Right forelimb (tissue), 1 donor: ENCODE results near the gene MORN4.
"Not testable (repeated sequence)": the region's sequence is repeated elsewhere in the genome, so short reads cannot be mapped to it uniquely, and the experiment has no call there.

Source experiments
- DNase-seq: peaks from one replicate; pipeline ENCODE4 v3.0.0-alpha.2; 2018

Gene MORN4

GRCh38 chr10:97632949-97633884 lies at the start of gene MORN4:
Gene MORN4, minus strand, starts transcription at chr10:97633500. Its CDS starts 13,847 bp downstream, at chr10:97619653.
- peak; percentile 96 for DNase-seq

GRCh38 chr10:97682042-97682441 lies 48.7 kb upstream of the MORN4 start:
- DNase-seq = no peak

- DNase-seq = no peak
These were observed 46.3 kb upstream of the MORN4 start for GRCh38 chr10:97679594-97679993.

GRCh38 chr10:97676770-97677581 lies 43.7 kb upstream of the MORN4 start:
- no peak for DNase-seq

- DNase-seq = no peak
These were observed 41.9 kb upstream of the MORN4 start for GRCh38 chr10:97675222-97675621.

- DNase-seq = no peak
These were observed 40.6 kb upstream of the MORN4 start for GRCh38 chr10:97673736-97674525.

- DNase-seq = no peak
These were observed 36.3 kb upstream of the MORN4 start for GRCh38 chr10:97669571-97669970.

- no peak for DNase-seq
These were observed 34.2 kb upstream of the MORN4 start for GRCh38 chr10:97667463-97667862.

- no peak for DNase-seq
These were observed 33.7 kb upstream of the MORN4 start for GRCh38 chr10:97666992-97667391.

GRCh38 chr10:97664282-97664850 lies 31.1 kb upstream of the MORN4 start:
- DNase-seq = no peak

GRCh38 chr10:97659589-97659988 lies 26.3 kb upstream of the MORN4 start:
- DNase-seq = no peak

- DNase-seq = no peak
These were observed 23.5 kb upstream of the MORN4 start for GRCh38 chr10:97656777-97657176.

GRCh38 chr10:97651773-97652172 lies 18.5 kb upstream of the MORN4 start:
- DNase-seq = no peak

- no peak for DNase-seq
These were observed 17.4 kb upstream of the MORN4 start for GRCh38 chr10:97650726-97651125.

GRCh38 chr10:97649405-97649750 lies 16.1 kb upstream of the MORN4 start:
- not testable (repeated sequence) for DNase-seq

- DNase-seq = no peak
These were observed 15.5 kb upstream of the MORN4 start for GRCh38 chr10:97648562-97649404.

GRCh38 chr10:97647556-97647955 lies 14.3 kb upstream of the MORN4 start:
- DNase-seq = no peak

GRCh38 chr10:97644936-97645335 lies 11.6 kb upstream of the MORN4 start:
- DNase-seq = no peak

GRCh38 chr10:97643441-97643985 lies 10.2 kb upstream of the MORN4 start:
- no peak for DNase-seq

- not testable (repeated sequence) for DNase-seq
These were observed 9.3 kb upstream of the MORN4 start for GRCh38 chr10:97642471-97643159.
